HG02943 (cell line): ENCODE measurements around the gene MRTO4.
"Not testable (repeated sequence)": the region's sequence is repeated elsewhere in the genome, so short reads cannot be mapped to it uniquely, and the experiment has no call there.

Source experiments
- ATAC-seq: cut with Tn5 transposase; IDR thresholded peaks from one replicate; pipeline ENCODE4 v1.9.1; 2021; ENCODE audit warnings: mild to moderate bottlenecking, low read depth, moderate library complexity; ENCODE audit not compliant: unreplicated experiment

MRTO4 gene

GRCh38 chr1:19269427-19270342 lies 18.1 kb downstream of the MRTO4 start:
- not testable (repeated sequence) for ATAC-seq

GRCh38 chr1:19270343-19270730 lies 18.7 kb downstream of the MRTO4 start:
- ATAC-seq: not testable (repeated sequence)

- ATAC-seq: no peak
Observed at GRCh38 chr1:19272064-19272463, 20.5 kb downstream of the MRTO4 start.

GRCh38 chr1:19273106-19273843 lies 21.7 kb downstream of the MRTO4 start:
- ATAC-seq: no peak

- not testable (repeated sequence) for ATAC-seq
Observed at GRCh38 chr1:19273844-19274531, 22.4 kb downstream of the MRTO4 start.

- no peak for ATAC-seq
Observed at GRCh38 chr1:19274636-19275035, 23.0 kb downstream of the MRTO4 start.

- ATAC-seq: no peak
Observed at GRCh38 chr1:19283891-19284290, 32.3 kb downstream of the MRTO4 start.

GRCh38 chr1:19284881-19285280 lies 33.3 kb downstream of the MRTO4 start:
- ATAC-seq: no peak

- not testable (repeated sequence) for ATAC-seq
Observed at GRCh38 chr1:19285366-19285765, 33.8 kb downstream of the MRTO4 start.

- ATAC-seq: not testable (repeated sequence)
Observed at GRCh38 chr1:19285807-19286206, 34.2 kb downstream of the MRTO4 start.

- no peak for ATAC-seq
Observed at GRCh38 chr1:19287436-19288185, 36.0 kb downstream of the MRTO4 start.

GRCh38 chr1:19288324-19289241 lies 37.0 kb downstream of the MRTO4 start, which contains the start of gene AKR7A3:
Gene AKR7A3, minus strand, starts transcription at chr1:19288770. Its CDS starts 61 bp downstream, at chr1:19288709.
- not testable (repeated sequence) for ATAC-seq

- ATAC-seq: no peak
Observed at GRCh38 chr1:19289244-19289643, 37.6 kb downstream of the MRTO4 start.

- no peak for ATAC-seq
Observed at GRCh38 chr1:19294638-19295037, 43.0 kb downstream of the MRTO4 start.

- ATAC-seq: no peak
Observed at GRCh38 chr1:19300211-19300610, 48.6 kb downstream of the MRTO4 start.

- not testable (repeated sequence) for ATAC-seq
Observed at GRCh38 chr1:19304081-19304480, 52.5 kb downstream of the MRTO4 start.

GRCh38 chr1:19305880-19306279 lies 54.3 kb downstream of the MRTO4 start:
- ATAC-seq: no peak

GRCh38 chr1:19306941-19307340 lies 55.3 kb downstream of the MRTO4 start:
- ATAC-seq: no peak
